T-helper 22 cell (primary cell): ENCODE measurements around the gene JDP2.
"Not testable (repeated sequence)": the region's sequence is repeated elsewhere in the genome, so short reads cannot be mapped to it uniquely, and the experiment has no call there.

Experiments
- DNase-seq: peaks from one replicate; pipeline ENCODE4 v3.0.0-alpha.2; 2020; ENCODE audit warnings: low read depth

Gene JDP2

DNA sequence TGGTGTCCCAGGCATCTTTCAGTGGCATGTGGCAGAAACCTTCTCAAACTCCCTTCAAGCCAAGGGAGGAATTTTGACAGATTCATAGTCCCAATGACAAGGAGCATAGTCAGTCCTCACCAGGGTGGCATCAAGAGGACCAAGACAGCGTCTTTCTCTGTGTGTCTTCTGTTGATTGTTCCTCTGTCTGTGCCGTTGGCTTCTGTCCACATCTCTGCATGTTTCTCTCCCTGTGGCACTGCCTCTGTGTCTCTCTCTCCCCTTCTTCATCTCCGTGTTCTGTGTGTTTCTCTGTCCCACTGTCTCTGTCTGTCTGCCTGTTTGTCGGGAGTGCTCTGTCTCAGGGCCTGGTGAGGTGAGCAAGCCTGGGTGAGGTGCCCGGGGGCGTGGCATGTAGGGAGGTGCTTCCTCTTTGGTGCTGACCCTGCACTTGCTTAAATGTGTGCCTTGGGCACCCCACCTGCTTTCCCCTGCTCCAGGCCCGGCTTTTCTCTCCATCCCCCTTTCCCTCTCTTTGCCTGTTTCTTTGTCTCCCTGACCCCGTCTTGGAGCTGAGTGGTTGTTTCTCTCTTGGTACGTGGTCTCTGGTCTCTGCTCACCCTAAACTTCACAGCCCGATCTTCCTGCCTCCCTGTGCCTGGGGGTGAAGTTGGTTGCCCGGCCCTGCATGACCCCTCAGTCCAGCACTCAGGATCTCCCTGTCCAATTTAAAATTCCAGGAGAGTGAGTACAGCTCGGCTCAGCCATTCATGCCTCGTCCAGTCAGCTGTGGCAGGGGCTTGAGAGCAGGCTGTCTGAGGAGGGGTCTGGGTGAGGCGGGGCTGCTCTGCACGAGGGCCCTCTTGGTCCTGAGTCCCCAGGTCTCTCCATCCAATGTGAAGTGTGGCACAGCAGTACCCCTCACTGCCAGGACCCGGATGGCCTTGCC lies 28.5 kb downstream of the JDP2 start:
- DNase-seq: no peak

DNA sequence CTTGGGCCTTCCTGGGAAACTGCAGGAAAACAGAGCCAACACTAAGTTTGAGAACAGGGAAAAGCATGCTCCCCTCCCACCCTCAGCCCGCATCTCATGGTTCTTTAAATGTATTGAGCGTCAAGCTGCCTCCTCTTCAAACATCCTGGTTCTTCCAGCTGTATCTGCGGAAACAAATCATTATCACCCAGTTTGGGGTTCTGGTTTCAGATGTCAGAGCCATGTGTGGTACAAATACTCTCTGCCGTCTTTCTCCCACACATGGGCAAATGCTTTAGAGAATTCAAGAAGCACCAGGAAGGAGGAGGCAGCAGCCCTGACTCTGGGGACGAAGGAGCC lies 29.1 kb downstream of the JDP2 start:
- no peak for DNase-seq

DNA sequence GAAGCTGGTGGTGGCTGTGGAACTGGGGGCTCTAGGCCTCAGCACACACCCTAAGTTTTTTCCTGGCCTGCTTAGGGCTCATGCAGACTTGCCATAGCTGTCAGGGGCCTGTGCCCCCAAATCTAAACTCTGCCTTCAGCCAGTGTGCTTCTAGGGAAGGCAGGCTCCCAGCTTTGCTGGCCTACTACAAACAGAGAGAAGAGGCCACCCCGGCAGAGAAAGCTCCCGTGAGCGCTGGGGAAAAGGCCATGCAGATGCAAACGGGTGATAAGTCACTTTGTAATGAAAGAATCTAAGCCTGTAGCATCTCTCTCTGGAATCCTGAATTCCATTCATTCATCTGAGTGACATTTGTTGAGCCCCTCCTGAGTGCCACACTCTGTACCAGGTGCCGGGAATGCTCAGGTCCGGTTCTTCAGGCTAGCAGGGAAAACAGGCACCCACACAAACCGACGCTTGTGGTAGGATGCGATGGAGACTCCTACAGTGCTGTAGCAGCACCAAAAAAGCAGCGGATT lies 29.9 kb downstream of the JDP2 start:
- DNase-seq: no peak

DNA sequence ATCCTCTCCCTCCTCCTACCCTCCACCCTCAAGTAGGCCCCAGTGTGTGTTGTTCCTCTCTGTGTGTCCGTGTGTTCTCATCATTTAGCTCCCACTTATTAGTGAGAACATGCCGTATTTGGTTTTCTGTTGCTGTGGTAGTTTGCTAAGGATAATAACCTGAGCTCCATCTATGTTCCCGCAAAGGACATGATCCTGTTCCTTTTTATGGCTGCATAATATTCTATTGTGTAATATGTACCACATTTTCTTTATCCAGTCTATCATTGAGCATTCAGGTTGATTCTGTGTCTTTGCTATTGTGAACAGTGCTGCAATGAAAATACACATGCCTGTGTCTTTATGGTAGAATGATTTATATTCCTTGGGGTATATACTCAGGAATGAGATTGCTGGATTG lies 30.5 kb downstream of the JDP2 start:
- no peak for DNase-seq

DNA sequence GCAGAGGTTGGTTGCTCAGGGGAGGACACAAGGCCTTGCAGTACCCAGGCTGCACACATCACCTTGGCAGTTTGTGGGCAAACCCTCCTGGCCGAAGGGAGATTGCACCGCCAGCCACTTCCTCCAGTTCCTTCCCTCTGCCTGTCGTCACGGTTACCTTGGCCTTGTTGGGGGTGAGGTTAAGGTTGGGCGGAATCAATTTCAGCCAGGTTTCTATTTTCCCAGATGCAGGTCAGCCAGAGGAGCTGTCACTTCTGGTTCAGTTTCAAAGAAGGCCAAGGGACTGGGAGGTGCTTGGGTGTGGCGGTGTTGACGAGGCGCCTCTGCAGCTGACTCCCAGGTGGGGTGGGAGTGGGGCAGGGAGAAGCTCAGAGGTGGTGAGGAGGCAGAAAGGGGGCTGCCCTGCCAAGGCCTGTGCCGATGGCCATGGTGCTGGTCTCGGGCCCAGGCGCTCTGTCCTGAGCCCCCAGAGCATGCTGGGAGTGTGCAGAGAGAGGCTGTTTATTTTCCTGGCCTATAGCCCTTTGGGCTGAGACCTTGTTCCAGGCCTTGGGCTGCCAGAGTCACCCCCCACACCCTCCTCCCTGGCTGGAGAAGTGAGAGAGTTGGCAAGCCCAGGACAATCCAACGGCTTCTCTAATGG lies 31.4 kb downstream of the JDP2 start:
- no peak for DNase-seq

DNA sequence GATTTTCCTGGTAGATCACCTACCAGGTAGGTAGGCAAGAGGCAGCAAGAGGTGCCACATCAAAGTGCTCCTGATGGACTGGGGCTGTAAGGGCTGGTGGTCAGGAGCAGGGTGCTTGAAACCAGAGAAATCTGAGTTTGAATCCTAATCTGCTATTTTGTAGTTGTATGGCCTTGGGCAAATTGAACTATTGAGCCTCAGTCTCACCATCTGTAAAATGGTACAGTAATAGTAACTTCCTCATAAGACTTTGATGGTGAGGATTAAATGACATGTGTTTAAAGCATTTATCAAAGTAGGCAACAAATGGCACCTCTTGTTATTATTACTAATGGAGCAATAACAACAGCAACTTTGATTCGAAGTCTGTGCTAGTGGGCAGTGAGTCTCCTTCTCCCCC lies 32.0 kb downstream of the JDP2 start:
- DNase-seq: no peak

DNA sequence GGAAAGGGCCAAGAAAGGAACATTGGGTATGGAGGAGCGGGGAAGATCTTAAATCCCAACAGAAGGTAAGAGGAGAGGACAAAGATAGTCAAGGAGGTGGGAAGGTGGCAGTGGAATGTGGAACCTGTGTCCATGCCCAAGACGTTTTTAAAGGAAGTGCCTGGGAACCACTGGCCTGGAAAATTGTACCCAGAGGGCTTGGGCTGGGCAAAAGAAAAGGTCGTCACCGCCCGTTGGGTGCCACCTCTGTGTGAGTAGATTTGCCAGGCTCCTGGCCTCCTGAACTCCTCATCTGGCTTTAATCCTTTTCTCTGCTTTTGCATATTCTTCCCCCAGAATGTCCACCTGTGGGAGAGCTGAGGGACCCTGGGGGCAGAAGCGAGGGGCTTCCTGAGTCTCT lies 32.6 kb downstream of the JDP2 start:
- no peak for DNase-seq

DNA sequence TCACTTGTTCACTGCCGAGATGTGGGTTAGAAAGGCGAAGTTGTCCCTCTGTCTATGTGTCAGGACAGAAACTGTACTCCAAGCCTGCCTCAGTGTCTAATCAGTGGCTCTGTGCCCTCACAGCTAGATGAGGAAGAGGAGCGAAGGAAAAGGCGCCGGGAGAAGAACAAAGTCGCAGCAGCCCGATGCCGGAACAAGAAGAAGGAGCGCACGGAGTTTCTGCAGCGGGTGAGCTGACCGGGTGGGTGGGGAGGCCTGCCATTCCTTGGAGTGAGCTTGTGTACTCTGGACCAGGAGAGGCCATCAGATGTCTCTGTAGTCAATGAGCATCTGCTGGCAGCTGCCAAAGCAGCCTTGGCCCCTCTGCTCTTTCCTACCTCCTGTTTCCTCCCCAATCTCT lies 33.5 kb downstream of the JDP2 start:
- no peak for DNase-seq

DNA sequence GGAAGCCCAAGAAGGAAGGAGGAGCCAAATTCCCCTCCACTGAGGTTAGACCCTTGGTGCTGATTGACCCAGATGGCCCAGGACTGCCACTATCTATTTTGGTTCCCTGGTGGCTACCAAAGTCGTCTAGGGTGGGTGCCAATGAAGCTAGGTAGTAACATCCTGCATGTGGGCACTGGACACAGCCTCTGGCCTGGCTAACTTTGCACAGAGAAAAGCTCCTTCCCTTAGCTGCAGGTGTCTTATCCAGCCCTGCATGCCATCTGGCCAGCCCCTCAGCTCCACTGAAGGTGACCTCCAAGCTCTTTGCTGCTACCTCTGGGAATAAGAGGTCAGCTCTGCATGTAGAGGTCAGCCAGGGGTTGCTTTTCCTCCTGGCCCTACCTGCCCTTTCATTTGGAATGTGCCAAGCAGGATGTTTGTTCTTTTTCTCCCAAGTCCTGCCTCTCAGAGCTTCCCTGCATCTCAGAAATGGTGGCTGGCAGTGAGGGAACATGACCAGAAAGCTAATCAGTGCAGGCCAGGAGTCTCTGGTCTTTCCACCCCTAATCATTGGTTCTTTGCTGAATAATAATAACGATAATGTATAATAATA lies 34.0 kb downstream of the JDP2 start:
- DNase-seq: no peak

DNA sequence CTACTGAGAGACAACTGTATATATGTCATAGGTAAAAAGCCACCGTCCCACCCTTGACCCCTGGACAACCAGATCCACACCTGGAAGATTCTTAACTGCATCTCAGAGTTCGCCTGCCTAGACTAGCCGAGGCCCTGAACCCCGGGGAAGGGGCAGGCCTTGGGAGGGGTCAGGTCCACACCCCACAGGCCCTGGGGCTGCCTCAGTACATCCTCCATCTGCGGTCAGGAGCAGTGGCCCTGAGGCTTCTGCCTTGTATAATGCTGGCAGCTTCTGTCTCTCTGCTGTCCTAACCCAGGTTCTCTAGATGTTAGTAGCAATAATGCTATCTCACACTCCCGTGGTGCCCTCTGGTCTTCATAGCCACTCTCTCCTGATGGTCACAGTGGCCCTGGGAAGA lies 36.8 kb downstream of the JDP2 start:
- DNase-seq: no peak

DNA sequence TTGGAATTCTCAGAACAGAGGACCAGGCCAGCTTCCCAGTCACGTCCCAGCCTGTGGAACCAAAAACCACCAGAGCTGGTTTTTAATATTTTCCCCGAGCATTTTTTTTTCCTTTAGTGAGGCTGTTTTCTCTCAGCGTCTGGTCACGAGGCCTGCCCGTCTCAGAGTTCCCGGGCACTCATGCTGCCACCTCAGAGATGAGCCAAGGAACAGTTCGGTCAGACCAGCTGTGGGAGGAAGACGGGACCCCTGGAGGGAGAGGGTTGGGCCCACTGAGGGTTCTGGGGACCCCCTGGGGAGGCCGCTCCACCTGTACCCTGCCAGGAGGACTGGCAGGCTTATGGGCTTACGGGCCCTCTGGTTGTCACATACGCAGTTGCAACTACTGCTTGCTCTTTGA lies 39.9 kb downstream of the JDP2 start:
- no peak for DNase-seq

DNA sequence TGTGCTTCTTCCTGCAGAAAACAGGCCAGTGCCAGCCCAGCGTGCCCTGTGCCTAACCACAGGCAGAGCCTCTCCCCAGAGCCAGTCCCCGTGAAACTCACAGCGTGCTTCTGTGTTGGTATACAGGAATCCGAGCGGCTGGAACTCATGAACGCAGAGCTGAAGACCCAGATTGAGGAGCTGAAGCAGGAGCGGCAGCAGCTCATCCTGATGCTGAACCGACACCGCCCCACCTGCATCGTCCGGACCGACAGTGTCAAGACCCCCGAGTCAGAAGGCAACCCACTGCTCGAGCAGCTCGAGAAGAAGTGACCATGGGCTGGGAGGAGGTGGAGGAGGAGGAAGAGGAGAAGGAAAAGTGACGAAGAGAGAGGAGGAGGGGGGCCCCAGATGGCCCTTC lies 41.3 kb downstream of the JDP2 start:
- no peak for DNase-seq

DNA sequence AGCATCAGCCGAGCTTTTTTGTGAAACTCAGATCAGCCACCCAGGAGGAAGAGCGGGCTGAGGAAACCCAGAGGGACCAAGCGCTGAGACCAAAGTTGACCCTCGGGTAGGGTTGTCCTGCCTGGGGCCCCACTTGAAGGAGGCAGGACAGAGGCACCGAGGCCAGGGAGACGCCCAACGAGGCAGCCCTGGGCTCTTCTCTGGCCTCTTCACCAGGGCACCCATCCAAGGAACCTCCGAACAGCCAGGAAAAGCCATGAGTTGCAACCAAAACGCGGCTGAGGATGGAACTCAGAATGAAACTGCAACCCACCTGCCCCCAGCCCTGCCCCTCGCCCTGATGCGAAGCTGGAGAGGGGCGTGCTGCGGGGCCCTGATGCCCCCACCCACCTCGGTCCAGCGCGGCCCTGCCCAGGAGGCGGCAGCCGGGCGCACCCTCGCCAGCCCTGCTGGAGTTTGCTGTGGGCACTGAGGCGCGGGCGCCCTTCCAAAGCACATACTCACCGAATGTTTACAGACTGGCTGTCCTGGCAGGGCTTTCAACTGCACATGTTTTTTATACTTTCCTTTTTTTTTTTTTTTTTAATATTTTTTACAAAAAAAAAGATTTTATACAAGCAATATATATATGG lies 41.9 kb downstream of the JDP2 start:
- no peak for DNase-seq

DNA sequence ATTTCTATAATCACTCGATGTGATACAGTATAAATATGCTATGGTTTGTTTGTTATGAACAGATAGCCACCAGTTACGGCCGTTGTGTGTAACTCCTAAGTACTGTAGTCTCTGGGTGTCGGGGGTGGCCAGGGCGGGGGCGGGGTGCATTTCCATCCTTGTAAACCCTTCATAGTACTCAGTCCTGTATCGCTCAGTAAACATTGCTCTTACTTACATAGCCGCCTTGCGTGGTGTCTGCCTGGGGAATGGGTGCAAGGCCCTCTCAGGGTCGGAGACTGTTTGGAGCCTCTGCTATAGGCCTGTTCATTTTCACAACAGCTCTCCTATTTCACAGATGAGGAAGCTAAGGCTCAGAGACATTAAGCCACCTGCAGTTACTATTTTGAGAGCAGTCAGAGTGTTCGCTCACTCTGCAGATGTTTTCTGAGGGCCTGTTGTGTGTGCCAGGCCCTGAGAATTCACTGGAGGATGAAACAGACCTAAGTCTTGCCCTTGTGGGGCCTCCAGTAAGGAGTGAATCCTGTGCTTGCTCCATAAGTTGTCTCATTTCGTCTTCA lies 42.5 kb downstream of the JDP2 start:
- no peak for DNase-seq

DNA sequence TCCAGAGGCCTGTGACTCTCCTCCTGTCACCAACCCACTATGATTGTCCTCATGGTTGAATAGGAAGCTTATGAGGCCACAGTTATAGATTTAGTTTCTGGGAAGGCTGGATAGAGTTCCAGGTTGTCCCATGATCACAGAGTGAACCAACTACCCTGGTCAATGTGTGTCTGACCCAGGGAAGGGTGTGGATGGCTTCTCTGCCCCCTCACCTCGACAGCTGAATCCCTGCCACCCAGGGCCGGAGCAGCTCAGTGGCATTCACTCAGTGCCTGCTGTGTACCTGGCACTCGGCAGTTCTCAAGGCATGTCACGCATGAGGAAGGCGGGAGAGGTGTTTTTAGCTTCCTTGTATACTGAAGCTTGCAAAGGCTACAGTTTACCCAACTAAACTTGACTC lies 43.2 kb downstream of the JDP2 start:
- DNase-seq: no peak

DNA sequence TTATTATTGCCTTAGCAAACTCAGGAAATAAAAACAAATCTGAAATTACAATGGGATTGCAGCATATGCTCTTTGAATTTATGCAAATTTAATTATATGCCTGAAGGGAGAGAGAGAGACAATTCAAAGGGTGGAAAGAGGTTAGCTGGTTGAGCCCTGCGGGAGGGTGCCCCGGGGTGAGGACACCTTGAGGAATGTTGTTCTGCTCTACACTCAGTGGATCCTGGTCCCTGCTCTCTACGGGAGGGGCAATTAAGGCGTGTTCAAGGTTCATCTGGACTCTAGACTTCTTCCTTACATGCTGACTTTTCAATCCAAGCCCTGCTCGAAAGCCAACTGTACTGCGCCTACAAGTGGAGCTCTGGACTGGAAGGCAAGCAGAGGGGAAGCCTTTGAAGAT lies 46.3 kb downstream of the JDP2 start:
- DNase-seq: not testable (repeated sequence)

DNA sequence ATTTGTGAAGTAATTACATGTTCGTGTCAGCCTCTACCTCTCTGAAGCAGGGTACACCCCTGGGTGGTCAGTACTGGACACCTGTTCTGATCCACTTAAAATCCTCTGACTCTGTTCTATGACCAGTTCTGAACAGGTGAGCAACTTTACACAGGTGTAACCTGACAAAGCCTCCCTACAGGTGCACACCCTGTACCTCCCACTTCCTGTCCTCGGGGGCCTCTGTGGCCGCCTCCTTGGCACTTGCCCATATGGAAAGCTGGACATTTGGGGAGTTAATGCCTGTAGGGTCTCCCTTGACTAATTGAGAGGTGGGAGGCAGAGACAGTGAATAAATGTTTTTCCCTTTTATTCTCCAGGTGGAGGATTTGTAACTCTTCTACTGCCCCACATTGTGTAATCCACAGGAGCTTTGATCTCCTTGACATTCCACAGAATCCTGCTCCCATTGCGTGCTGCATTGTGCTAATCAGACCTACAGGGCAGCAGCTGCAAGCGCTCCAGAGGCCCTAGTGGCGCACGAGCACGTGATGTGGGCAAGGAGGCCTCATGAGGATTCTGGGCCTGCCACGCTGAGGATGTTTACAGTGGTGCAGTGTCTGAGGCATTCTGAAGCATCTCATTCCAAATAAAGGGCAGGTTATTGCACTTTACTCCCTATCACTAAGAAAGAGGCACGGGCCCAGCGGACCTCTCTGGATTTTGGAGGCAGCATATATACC lies 48.6 kb downstream of the JDP2 start:
- DNase-seq: no peak

DNA sequence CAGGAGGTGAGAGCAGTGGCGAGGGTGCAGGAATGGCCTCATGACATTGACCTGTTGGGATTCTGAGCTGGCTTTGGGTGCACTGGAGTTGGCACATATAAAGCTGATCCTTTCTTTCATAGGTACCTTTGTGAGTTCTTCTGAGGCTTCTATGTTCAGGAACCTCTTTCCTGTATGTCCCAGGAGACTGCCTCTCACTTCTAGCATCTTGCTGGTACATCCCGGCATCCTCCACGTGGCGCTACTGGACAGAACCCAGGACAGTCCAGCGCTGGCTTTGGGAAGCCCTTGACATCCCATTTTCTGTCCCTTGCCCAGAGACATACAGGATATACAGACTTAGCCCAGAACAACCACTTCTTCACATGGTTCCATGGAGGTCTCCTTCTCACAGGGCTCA lies 50.1 kb downstream of the JDP2 start:
- no peak for DNase-seq

DNA sequence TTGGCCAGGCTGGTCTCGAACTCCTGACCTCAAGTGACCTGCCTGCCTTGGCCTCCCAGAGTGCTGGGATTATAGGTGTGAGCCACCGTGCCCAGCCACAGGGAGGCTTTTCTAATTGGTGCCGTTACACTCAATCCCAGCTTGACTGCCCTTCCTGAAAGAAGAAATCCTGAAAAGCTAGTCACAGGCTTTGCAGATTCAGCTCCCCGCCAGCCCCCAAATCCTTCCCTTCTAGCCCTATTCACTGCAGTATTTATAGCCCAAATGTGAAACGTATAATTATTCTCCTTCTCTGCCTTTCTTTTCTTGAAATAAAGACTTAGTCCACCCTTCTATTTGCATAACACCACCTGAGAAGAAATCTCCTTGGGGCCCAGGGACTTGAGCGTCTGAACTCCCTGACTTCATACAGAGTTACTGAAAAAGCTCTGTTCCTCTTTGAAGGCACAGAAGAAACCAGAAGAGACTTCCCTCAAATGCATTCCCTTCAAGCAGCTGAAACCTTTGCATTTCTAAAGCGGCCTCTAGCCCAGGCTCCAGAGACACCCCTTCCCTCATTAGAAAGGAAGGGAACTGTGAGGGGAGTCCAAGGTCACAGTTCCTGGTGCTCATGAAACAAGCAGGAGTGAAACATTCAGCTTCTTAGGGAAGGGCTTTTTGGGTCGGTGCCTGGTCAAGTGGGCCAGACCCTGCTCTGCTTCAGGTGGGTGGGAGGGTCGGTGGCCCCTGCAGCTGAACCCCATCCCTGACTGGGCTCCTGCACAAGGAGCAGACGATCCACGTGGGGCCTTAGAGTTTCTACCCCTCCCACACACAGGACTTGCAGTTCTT lies 52.2 kb downstream of the JDP2 start:
- DNase-seq: no peak

DNA sequence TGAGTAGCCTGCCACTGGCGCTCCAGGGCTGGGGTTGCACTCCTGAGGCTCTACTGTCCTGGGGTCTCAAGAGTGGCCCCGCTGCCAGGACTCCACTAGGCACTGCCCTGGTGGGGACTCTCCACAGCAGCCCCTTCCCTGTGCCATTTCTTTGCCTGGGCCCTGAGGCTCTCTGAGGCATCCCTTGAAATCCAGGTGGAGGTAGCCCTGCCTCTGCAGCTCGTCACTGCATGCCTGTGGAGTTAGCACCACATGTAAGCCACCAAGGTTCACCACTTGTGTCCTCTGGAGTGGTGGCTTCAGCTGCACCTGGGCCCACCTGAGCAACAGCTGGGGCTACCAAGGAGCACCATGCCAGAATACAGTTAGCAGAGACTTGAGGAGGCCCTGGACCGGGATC lies 54.5 kb downstream of the JDP2 start:
- no peak for DNase-seq
